K562 (cell line): ENCODE results near the gene EYA3. TPM values are rescaled to one million over a fixed set of nuclear protein-coding genes. Genes with fewer than 3 reads are reported as not detected.

Source experiments
- DLX4 ChIP-seq: fragments of 250-450 bp; sonication (Bioruptor Pico); IDR thresholded peaks from 2 replicates; pipeline ENCODE4 v1.6.1; 2021; ENCODE audit warnings: mild to moderate bottlenecking
- FOXA1 ChIP-seq: fragments of 450-650 bp; IDR thresholded peaks from 2 replicates; pipeline ENCODE4 v1.6.1; 2016; ENCODE audit warnings: mild to moderate bottlenecking, borderline replicate concordance
- FOXJ2 ChIP-seq: fragments of 200-800 bp; sonication (Bioruptor generic); IDR thresholded peaks from 2 replicates; pipeline ENCODE4 v1.6.1; 2016; ENCODE audit warnings: missing genetic modification characterization, missing compliant biosample characterization
- HDGF ChIP-seq: fragments of 450-650 bp; IDR thresholded peaks from 2 replicates; pipeline ENCODE4 v1.6.1; 2016
- HNRNPL ChIP-seq: fragments of 200-400 bp; formaldehyde crosslinking; IDR thresholded peaks from 2 replicates; pipeline ENCODE4 v1.6.1; 2017; ENCODE audit warnings: low read depth, mild to moderate bottlenecking, low read length
- IRF1 ChIP-seq: sonication (generic); formaldehyde crosslinking; IDR thresholded peaks from 2 replicates; pipeline ENCODE4 v1.8.0; 2022; ENCODE audit warnings: missing genetic modification reagents, mild to moderate bottlenecking, borderline replicate concordance
- JUN ChIP-seq, 2 experiments: sonication (generic) in 1 of 2; formaldehyde crosslinking in 1 of 2; IDR thresholded peaks; 2 replicates each; pipeline versions ENCODE4 v1.6.1 to v1.8.0; 2012 to 2022; ENCODE audit warnings: borderline replicate concordance in 2 of 2, mild to moderate bottlenecking in 2 of 2, improper control_type of control experiment in 1 of 2, low read depth in 1 of 2, low read length in 1 of 2, missing genetic modification reagents in 1 of 2
- KHSRP ChIP-seq: fragments of 450-650 bp; IDR thresholded peaks from 2 replicates; pipeline ENCODE4 v1.6.1; 2017
- NFE2L1 ChIP-seq: fragments of 450-650 bp; IDR thresholded peaks from 2 replicates; pipeline ENCODE4 v1.6.1; 2016; ENCODE audit warnings: missing genetic modification characterization, low read depth, mild to moderate bottlenecking, missing compliant biosample characterization, moderate library complexity, borderline replicate concordance
- NUFIP1 ChIP-seq: fragments of 450-650 bp; IDR thresholded peaks from 2 replicates; pipeline ENCODE4 v1.6.1; 2018; ENCODE audit not compliant: partially characterized antibody
- SMAD1 ChIP-seq: fragments of 150-350 bp; IDR thresholded peaks from 2 replicates; pipeline ENCODE4 v1.6.1; 2014; ENCODE audit warnings: low read length, low read depth; ENCODE audit not compliant: partially characterized antibody
- TAF7 ChIP-seq: fragments of 450-650 bp; IDR thresholded peaks from 2 replicates; pipeline ENCODE4 v1.6.1; 2016; ENCODE audit warnings: missing genetic modification characterization, missing compliant biosample characterization
- TBL1XR1 ChIP-seq, 2 experiments: IDR thresholded peaks; 2 replicates each; pipeline ENCODE4 v1.6.1; 2012; ENCODE audit warnings: improper control_type of control experiment in 2 of 2, low read length in 2 of 2, mild to moderate bottlenecking in 1 of 2
- USF1 ChIP-seq: sonication (generic); formaldehyde crosslinking; IDR thresholded peaks from 2 replicates; pipeline ENCODE4 v1.9.0; 2022; ENCODE audit warnings: mild to moderate bottlenecking, missing genetic modification reagents
- WHSC1 ChIP-seq: IDR thresholded peaks from one replicate; pipeline ENCODE4 v1.6.1; 2012; ENCODE audit warnings: low read length, control low read depth, inconsistent platforms
- ZBTB11 ChIP-seq, 3 experiments: fragments of 200-800 bp in 1 of 3; fragments of 250-450 bp in 1 of 3; fragments of 450-650 bp in 1 of 3; sonication (Bioruptor Pico) in 1 of 3; sonication (Bioruptor generic) in 1 of 3; formaldehyde crosslinking in 1 of 3; IDR thresholded peaks; 2 replicates each; pipeline versions ENCODE4 v1.6.1 to v1.8.0; 2016 to 2022; ENCODE audit warnings: mild to moderate bottlenecking in 2 of 3, missing genetic modification characterization in 2 of 3, missing compliant biosample characterization in 1 of 3, moderate library complexity in 1 of 3
- ZNF133 ChIP-seq: fragments of 250-450 bp; sonication (Bioruptor Pico); IDR thresholded peaks from 2 replicates; pipeline ENCODE4 v1.4.0; 2020; ENCODE audit warnings: mild to moderate bottlenecking
- ZNF280A ChIP-seq: fragments of 450-650 bp; IDR thresholded peaks from 2 replicates; pipeline ENCODE4 v1.6.1; 2018; ENCODE audit warnings: mild to moderate bottlenecking, low read depth; ENCODE audit not compliant: partially characterized antibody
- ZNF354B ChIP-seq: fragments of 250-450 bp; sonication (Bioruptor Pico); IDR thresholded peaks from 2 replicates; pipeline ENCODE4 v1.4.0; 2020
- ZNF830 ChIP-seq: fragments of 250-450 bp; sonication (Bioruptor Pico); IDR thresholded peaks from 2 replicates; pipeline ENCODE4 v1.5.0; 2021; ENCODE audit warnings: mild to moderate bottlenecking
- polyA plus RNA-seq, 8 experiments: library from polyadenylated mRNA; depleted of rRNA in 4 of 8; stranded (reverse) in 5 of 8; unstranded in 3 of 8; fragments of >200 nt; fragmentation: Nextera tagmentation in 2 of 8; fragmentation: Illumina TruSeq in 1 of 8; extraction: Ambion mirVana in 2 of 8; extraction: Trizol in 1 of 8; gene quantifications; 2 replicates each; pipeline versions ENCODE4 v1.2.1 to v1.2.3, GENCODE V29; 2011 to 2014; ENCODE audit warnings: inconsistent platforms in 1 of 8, missing spikeins in 1 of 8
- total RNA-seq, 7 experiments: library from RNA; depleted of rRNA in 6 of 7; stranded (reverse); fragments of >200 nt in 6 of 7; fragmentation: Illumina TruSeq in 2 of 7; extraction: Trizol in 2 of 7; gene quantifications; 2 replicates each; pipeline versions ENCODE4 v1.2.1 to v1.2.3, GENCODE V29; 2011 to 2021; ENCODE audit warnings: low replicate concordance in 1 of 7

EYA3 gene
- total and polyA plus RNA-seq, 9 of the 15 experiments (the other 6 are each of a cell fraction or from before 2014, with no cell fraction given) = 21.7 to 64.0 (median 43.6) TPM

GRCh38 chr1:28087614-28088167 lies 719 bp downstream of the EYA3 start (continued):
- TF ChIP-seq FOXA1 = no peak
- no peak for TF ChIP-seq TAF7 (tag)
- no peak for TF ChIP-seq WHSC1
- no peak for TF ChIP-seq ZBTB11 (CRISPR knock-in tag; IDR thresholded peaks at IDR 0.05)
- TF ChIP-seq ZNF133 (CRISPR knock-in tag) = no peak
- TF ChIP-seq NFE2L1 = no peak
- no peak for TF ChIP-seq HNRNPL
- no peak for TF ChIP-seq KHSRP
- TF ChIP-seq USF1 (CRISPR knock-in tag) = no peak
- TF ChIP-seq NUFIP1 = no peak
- TF ChIP-seq TBL1XR1 (IDR thresholded peaks at IDR 0.05; ENCODE audit: low read length in 2 of 2) = no peak
- TF ChIP-seq HDGF = no peak
- TF ChIP-seq ZNF280A = no peak
- no peak for TF ChIP-seq DLX4
- no peak for TF ChIP-seq SMAD1
- no peak for TF ChIP-seq ZNF830 (CRISPR knock-in tag)
- no peak for TF ChIP-seq JUN (IDR thresholded peaks at IDR 0.05; ENCODE audit: borderline replicate concordance, low read depth, low read length)
- no peak for TF ChIP-seq JUN (CRISPR knock-in tag; IDR thresholded peaks at IDR 0.05; ENCODE audit: borderline replicate concordance)
- TF ChIP-seq ZNF354B = no peak
- TF ChIP-seq FOXJ2 (tag) = no peak
- no peak for TF ChIP-seq IRF1 (CRISPR knock-in tag)
